ENCODE measurements around the gene RPP25.

The RPP25 gene

DNA sequence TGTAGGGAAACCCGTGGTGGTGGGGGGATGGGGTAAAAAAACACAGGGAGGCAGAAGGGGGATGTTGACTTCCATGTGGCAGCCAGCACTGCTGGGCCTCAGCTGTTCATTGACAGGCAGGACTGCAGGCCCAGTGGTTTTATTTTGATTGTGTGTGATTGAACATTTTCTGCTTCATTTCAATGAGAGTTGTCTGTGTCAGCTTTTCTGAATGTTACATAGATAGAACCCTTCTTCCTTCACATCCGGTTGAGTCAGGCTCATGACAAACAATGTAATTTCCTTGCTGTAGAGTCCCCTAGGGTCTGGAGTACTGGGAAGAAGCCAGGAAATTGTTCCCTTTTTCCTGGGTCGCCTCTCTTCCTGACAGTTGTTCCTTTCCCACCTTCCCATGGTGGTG, 8.2 kb upstream of the RPP25 start:
- Histone ChIP-seq H3K9me3 (ENCODE audit: control insufficient read depth in 1 of 2, low read length in 2 of 2) (no peaks in the 10 kb centered on the region), H3K4me3 (ENCODE audit: low read depth in 1 of 2, low read length in 2 of 2) (no peak overlapping the region), H3K9ac (ENCODE audit: low read depth in 1 of 2, low read length in 2 of 2) (no peak overlapping the region), H3K27ac (ENCODE audit: low read depth, low read length) (no peak overlapping the region), H3K36me3 (ENCODE audit: control insufficient read depth in 1 of 2, insufficient read depth in 2 of 2, low read length in 2 of 2) (no peaks in the 10 kb centered on the region), H3K27me3 (ENCODE audit: control insufficient read depth in 1 of 2, insufficient read depth in 2 of 2, low read length in 2 of 2) (no peaks in the 10 kb centered on the region), H3K4me1 (ENCODE audit: control insufficient read depth in 1 of 2, insufficient read depth in 2 of 2, low read length in 2 of 2) (peaks cover 0 to 6% of the 10 kb centered on the region in 2 donors)

DNA sequence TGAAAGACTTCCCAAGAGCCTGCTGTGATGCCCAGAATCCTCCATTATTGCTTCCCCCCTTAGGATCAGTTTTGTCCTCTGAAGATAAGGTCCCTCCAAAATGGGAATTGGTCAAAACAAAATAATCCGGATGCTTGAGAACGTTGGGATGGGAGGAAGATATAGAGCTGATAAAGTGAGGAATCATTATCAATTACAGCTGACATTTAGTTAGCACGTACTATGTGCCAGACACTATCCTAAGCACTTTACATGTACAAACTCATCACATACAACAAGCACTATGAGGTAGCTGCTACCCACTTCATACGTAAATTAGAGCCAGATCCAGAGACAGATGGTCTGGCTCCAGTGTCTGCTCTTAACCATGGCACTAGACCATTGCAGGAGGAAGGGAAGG, 6.6 kb upstream of the RPP25 start:
- H3K27ac ChIP-seq (ENCODE audit: low read depth, low read length) = no peak overlapping the region
- peaks cover 10 to 13% of the 10 kb centered on the region in 2 donors for H3K4me1 ChIP-seq (ENCODE audit: control insufficient read depth in 1 of 2, insufficient read depth in 2 of 2, low read length in 2 of 2)
- H3K36me3 ChIP-seq (ENCODE audit: control insufficient read depth in 1 of 2, insufficient read depth in 2 of 2, low read length in 2 of 2) = no peaks in the 10 kb centered on the region
- H3K4me3 ChIP-seq (ENCODE audit: low read depth in 1 of 2, low read length in 2 of 2) = no peak overlapping the region
- no peaks in the 10 kb centered on the region for H3K9me3 ChIP-seq (ENCODE audit: control insufficient read depth in 1 of 2, low read length in 2 of 2)
- peaks cover 6 to 8% of the 10 kb centered on the region in 2 donors for H3K27me3 ChIP-seq (ENCODE audit: control insufficient read depth in 1 of 2, insufficient read depth in 2 of 2, low read length in 2 of 2)
- no peak overlapping the region for H3K9ac ChIP-seq (ENCODE audit: low read depth in 1 of 2, low read length in 2 of 2)

DNA sequence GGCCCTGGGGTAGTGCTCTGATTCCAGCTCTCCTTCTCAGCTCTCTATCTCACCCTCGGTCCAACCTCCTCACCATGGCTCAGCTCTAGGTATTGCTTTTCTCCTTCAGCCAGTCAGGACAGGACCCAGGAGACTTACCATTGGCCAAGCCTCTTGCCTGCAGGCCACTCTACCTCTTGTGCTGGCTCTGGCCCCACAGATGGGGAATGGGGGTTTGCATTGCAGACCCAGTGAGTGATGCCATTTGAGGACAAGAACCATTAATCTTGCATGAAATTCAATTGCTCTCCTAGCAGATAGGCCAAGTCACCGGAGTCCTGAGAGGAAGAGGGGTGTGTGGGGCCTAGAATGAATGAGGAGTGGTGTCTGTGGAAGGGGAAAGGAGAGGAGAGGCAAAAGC, 6.1 kb upstream of the RPP25 start:
- Histone ChIP-seq H3K4me1 (ENCODE audit: control insufficient read depth in 1 of 2, insufficient read depth in 2 of 2, low read length in 2 of 2) (peaks cover 13 to 14% of the 10 kb centered on the region in 2 donors), H3K27ac (ENCODE audit: low read depth, low read length) (no peak overlapping the region), H3K27me3 (ENCODE audit: control insufficient read depth in 1 of 2, insufficient read depth in 2 of 2, low read length in 2 of 2) (peaks cover 6 to 8% of the 10 kb centered on the region in 2 donors), H3K9ac (ENCODE audit: low read depth in 1 of 2, low read length in 2 of 2) (no peak overlapping the region), H3K36me3 (ENCODE audit: control insufficient read depth in 1 of 2, insufficient read depth in 2 of 2, low read length in 2 of 2) (no peaks in the 10 kb centered on the region), H3K9me3 (ENCODE audit: control insufficient read depth in 1 of 2, low read length in 2 of 2) (no peaks in the 10 kb centered on the region), H3K4me3 (ENCODE audit: low read depth in 1 of 2, low read length in 2 of 2) (no peak overlapping the region)

DNA sequence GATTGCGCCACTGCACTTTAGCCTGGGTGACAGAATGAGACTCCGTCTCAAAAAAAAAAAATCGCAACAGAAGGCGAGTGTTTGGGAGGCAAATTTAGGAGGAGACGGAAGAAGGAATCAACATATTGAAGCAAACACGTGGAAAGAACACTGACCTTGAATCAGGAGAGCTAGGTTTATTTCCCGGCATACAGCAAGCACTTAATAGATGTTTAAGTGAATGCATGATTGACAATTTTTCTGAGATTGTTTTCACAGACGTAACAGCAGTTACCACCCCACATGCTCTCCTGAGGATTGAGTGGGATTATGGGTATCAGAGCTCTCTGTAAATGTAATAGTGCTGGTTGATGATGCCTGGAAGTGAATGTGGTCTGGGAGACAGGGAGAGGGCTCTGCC, 5.6 kb upstream of the RPP25 start:
- H3K27ac ChIP-seq (ENCODE audit: low read depth, low read length) = no peak overlapping the region
- no peak overlapping the region for H3K4me3 ChIP-seq (ENCODE audit: low read depth in 1 of 2, low read length in 2 of 2)
- H3K9ac ChIP-seq (ENCODE audit: low read depth in 1 of 2, low read length in 2 of 2) = no peak overlapping the region
- no peaks in the 10 kb centered on the region for H3K36me3 ChIP-seq (ENCODE audit: control insufficient read depth in 1 of 2, insufficient read depth in 2 of 2, low read length in 2 of 2)
- no peaks in the 10 kb centered on the region for H3K9me3 ChIP-seq (ENCODE audit: control insufficient read depth in 1 of 2, low read length in 2 of 2)
- peaks cover 18 to 19% of the 10 kb centered on the region in 2 donors for H3K4me1 ChIP-seq (ENCODE audit: control insufficient read depth in 1 of 2, insufficient read depth in 2 of 2, low read length in 2 of 2)
- H3K27me3 ChIP-seq (ENCODE audit: control insufficient read depth in 1 of 2, insufficient read depth in 2 of 2, low read length in 2 of 2) = peaks cover 6 to 8% of the 10 kb centered on the region in 2 donors

DNA sequence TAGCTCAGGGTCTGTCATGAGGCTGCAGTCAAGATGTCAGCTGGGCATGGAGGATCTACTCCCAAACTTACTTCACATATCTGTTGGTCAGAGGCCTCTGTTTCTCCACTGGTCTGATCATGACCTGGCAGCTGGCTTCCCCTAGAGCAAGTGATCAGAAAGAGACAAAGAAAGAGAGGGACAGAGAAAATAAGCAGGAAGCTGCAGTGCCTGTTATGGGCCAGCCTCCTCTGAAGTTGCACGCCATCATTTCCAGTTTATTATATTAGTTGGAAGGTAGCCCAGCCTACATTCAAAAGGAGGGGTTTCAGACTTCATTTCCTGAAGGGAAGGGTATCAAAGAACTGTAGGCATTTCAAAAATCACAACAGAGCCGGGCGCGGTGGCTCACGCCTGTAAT, 5.0 kb upstream of the RPP25 start:
- no peak overlapping the region for H3K9ac ChIP-seq (ENCODE audit: low read depth in 1 of 2, low read length in 2 of 2)
- no peak overlapping the region for H3K4me3 ChIP-seq (ENCODE audit: low read depth in 1 of 2, low read length in 2 of 2)
- peaks cover 19 to 20% of the 10 kb centered on the region in 2 donors for H3K4me1 ChIP-seq (ENCODE audit: control insufficient read depth in 1 of 2, insufficient read depth in 2 of 2, low read length in 2 of 2)
- no peaks in the 10 kb centered on the region for H3K9me3 ChIP-seq (ENCODE audit: control insufficient read depth in 1 of 2, low read length in 2 of 2)
- no peaks in the 10 kb centered on the region for H3K36me3 ChIP-seq (ENCODE audit: control insufficient read depth in 1 of 2, insufficient read depth in 2 of 2, low read length in 2 of 2)
- H3K27me3 ChIP-seq (ENCODE audit: control insufficient read depth in 1 of 2, insufficient read depth in 2 of 2, low read length in 2 of 2) = peaks cover 6 to 8% of the 10 kb centered on the region in 2 donors
- H3K27ac ChIP-seq (ENCODE audit: low read depth, low read length) = no peak overlapping the region

DNA sequence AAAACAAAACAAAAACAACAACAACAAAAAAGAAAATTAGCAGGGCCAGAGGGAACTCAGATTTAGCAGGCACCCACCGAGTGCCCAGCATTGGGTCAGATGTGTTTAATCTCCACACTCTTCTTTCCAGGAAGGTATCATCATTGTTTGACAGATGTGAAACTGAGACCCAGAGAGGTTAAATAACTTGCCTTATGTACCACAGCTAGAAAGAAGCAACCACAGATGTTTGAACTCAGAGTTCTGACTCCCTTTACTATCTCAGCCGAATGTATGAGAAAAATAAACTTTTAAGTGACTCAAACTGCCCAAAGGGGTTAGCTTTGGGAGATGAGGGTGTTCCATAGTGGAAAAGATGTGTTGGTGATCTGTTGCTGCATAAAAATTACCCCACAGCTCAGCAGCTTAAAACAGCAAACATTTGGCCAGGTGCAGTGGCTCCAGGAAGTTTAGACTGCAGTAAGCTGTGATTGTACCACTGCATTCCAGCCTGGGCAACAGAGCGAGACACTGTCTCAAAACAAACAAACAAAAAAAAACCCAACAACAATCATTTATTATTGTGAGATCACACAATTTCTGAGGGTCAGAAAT, 4.5 kb upstream of the RPP25 start:
- H3K4me1 ChIP-seq (ENCODE audit: control insufficient read depth in 1 of 2, insufficient read depth in 2 of 2, low read length in 2 of 2) = peaks cover 19 to 22% of the 10 kb centered on the region in 2 donors
- H3K27me3 ChIP-seq (ENCODE audit: control insufficient read depth in 1 of 2, insufficient read depth in 2 of 2, low read length in 2 of 2) = peaks cover 6 to 8% of the 10 kb centered on the region in 2 donors
- no peak overlapping the region for H3K4me3 ChIP-seq (ENCODE audit: low read depth in 1 of 2, low read length in 2 of 2)
- no peaks in the 10 kb centered on the region for H3K36me3 ChIP-seq (ENCODE audit: control insufficient read depth in 1 of 2, insufficient read depth in 2 of 2, low read length in 2 of 2)
- H3K9me3 ChIP-seq (ENCODE audit: control insufficient read depth in 1 of 2, low read length in 2 of 2) = no peaks in the 10 kb centered on the region
- no peak overlapping the region for H3K9ac ChIP-seq (ENCODE audit: low read depth in 1 of 2, low read length in 2 of 2)
- H3K27ac ChIP-seq (ENCODE audit: low read depth, low read length) = no peak overlapping the region

DNA sequence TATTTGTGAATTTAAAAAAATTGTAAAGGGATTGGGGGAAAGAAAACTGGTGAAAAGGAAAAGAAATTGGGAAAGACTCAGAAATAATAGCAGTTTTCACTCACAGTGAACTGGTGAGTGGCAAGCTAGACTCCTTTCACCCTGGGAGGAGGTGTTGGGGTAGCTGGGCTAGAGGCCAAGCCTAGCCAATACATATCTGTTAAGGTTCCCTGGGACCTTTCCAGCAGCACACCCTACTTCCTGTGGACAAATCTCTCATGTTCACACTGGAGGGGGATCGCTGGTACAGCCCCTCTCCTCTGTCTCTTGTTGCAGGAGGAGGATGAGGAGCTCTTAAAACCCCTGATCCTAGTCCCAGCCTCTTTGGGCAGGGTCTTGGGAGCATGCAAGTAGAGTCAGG, 3.7 kb upstream of the RPP25 start:
- Histone ChIP-seq H3K36me3 (ENCODE audit: control insufficient read depth in 1 of 2, insufficient read depth in 2 of 2, low read length in 2 of 2) (no peaks in the 10 kb centered on the region), H3K4me3 (ENCODE audit: low read depth in 1 of 2, low read length in 2 of 2) (no peak overlapping the region), H3K9ac (ENCODE audit: low read depth in 1 of 2, low read length in 2 of 2) (no peak overlapping the region), H3K4me1 (ENCODE audit: control insufficient read depth in 1 of 2, insufficient read depth in 2 of 2, low read length in 2 of 2) (peaks cover 26 to 30% of the 10 kb centered on the region in 2 donors), H3K9me3 (ENCODE audit: control insufficient read depth in 1 of 2, low read length in 2 of 2) (no peaks in the 10 kb centered on the region), H3K27me3 (ENCODE audit: control insufficient read depth in 1 of 2, insufficient read depth in 2 of 2, low read length in 2 of 2) (peaks cover 6 to 8% of the 10 kb centered on the region in 2 donors), H3K27ac (ENCODE audit: low read depth, low read length) (no peak overlapping the region)

DNA sequence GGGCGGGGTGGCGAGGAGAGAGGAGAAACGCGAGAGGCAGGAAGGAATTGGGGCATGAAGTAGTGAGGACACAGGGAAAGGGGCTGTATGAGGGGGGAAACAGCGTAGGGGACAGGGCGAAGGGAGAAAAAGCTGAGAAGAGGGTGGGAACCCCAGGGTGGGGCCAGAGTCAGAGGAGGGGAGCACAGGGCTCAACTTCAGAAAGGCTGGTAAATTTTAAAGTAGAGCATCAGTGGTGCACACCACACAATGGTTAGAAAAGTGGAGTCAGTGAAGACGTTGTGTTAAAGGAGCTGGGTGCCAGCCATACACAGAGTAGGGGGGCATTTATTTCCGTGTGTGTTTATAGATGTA, 3.0 kb upstream of the RPP25 start:
- peaks cover 33 to 37% of the 10 kb centered on the region in 2 donors for H3K4me1 ChIP-seq (ENCODE audit: control insufficient read depth in 1 of 2, insufficient read depth in 2 of 2, low read length in 2 of 2)

DNA sequence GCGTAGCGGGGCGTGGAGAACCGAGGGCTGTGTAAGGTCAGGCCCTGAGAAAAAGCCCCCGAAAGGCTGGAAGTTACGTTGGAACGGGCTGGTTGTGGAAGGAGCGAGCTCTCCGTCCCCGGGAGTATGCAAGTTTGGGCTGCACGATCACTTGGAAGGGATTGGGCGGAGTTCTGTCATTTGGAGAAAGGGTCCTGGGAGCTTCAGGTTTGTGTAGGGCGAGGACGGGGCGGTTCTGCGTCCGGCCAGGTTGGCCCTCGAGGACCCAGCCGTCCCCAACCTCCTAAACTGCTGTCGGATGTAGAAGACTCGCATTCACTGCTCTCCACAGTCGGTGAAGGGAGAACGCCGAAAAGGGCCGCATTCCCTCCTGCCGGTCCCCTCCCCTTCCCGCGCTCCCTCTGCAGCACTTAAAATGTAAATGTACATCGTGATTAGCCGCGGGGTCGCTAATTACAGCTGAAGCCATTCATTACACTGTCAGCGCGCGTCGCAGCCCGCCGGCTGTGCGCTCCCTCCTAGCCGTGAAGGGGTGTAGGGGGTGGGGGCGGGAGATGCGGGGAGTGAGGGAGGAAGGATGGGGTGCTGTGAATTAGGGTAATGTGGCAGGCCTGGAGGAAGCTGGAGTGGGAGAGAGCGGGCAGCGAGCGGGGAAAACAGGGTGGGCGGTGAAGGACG, 2.5 kb upstream of the RPP25 start:
- Histone ChIP-seq H3K4me1 (ENCODE audit: control insufficient read depth in 1 of 2, insufficient read depth in 2 of 2, low read length in 2 of 2) (peaks cover 38 to 42% of the 10 kb centered on the region in 2 donors), H3K36me3 (ENCODE audit: control insufficient read depth in 1 of 2, insufficient read depth in 2 of 2, low read length in 2 of 2) (no peaks in the 10 kb centered on the region), H3K27me3 (ENCODE audit: control insufficient read depth in 1 of 2, insufficient read depth in 2 of 2, low read length in 2 of 2) (peaks cover 6 to 8% of the 10 kb centered on the region in 2 donors), H3K4me3 (ENCODE audit: low read depth in 1 of 2, low read length in 2 of 2) (peak overlapping the region; percentile 77 to 94), H3K27ac (ENCODE audit: low read depth, low read length) (no peak overlapping the region), H3K9me3 (ENCODE audit: control insufficient read depth in 1 of 2, low read length in 2 of 2) (no peaks in the 10 kb centered on the region), H3K9ac (ENCODE audit: low read depth in 1 of 2, low read length in 2 of 2) (peak overlapping the region; percentile 61 to 94)

More for the DNA sequence above, 3.0 kb upstream of the RPP25 start:
- peaks cover 6 to 8% of the 10 kb centered on the region in 2 donors for H3K27me3 ChIP-seq (ENCODE audit: control insufficient read depth in 1 of 2, insufficient read depth in 2 of 2, low read length in 2 of 2)
- H3K9me3 ChIP-seq (ENCODE audit: control insufficient read depth in 1 of 2, low read length in 2 of 2) = no peaks in the 10 kb centered on the region
- peak overlapping the region in 1 of 2 donors; percentile 94 for H3K9ac ChIP-seq (ENCODE audit: low read depth in 1 of 2, low read length in 2 of 2)
- peak overlapping the region in 1 of 2 donors; percentile 94 for H3K4me3 ChIP-seq (ENCODE audit: low read depth in 1 of 2, low read length in 2 of 2)
- H3K27ac ChIP-seq (ENCODE audit: low read depth, low read length) = no peak overlapping the region
- H3K36me3 ChIP-seq (ENCODE audit: control insufficient read depth in 1 of 2, insufficient read depth in 2 of 2, low read length in 2 of 2) = no peaks in the 10 kb centered on the region

DNA sequence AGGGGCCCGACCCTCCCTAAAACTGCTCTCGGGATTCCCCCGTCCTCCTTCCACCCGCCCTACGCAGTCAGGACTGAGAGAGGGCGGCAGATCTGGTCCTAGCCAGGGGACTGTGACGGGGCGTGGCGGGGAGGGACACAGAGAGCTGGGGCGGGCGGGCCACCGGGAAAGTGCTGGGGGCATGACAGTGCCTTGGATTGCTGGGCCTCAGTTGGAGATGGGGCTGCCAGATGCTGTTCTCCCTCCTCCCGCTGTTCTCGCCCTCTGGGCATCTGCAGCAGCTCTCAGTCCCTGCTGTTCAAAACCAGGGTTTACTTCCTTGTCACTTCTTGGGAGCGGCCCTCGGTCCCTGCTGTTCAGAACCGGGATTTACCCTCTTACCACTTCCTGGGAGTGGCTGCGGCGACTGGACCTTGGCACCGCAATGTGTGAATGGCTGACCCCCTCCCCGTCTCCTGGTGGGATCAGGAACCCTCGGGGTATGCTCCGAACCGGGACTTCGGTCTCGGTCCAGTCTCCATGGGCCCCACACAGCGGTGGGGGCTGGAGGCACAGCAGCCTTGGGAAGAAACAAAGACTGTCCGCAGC, 1.8 kb upstream of the RPP25 start:
- peak overlapping the region; percentile 61 to 94 for H3K9ac ChIP-seq (ENCODE audit: low read depth in 1 of 2, low read length in 2 of 2)
- H3K27ac ChIP-seq (ENCODE audit: low read depth, low read length) = no peak overlapping the region
- H3K9me3 ChIP-seq (ENCODE audit: control insufficient read depth in 1 of 2, low read length in 2 of 2) = no peaks in the 10 kb centered on the region
- peaks cover 6 to 8% of the 10 kb centered on the region in 2 donors for H3K27me3 ChIP-seq (ENCODE audit: control insufficient read depth in 1 of 2, insufficient read depth in 2 of 2, low read length in 2 of 2)
- no peaks in the 10 kb centered on the region for H3K36me3 ChIP-seq (ENCODE audit: control insufficient read depth in 1 of 2, insufficient read depth in 2 of 2, low read length in 2 of 2)
- H3K4me1 ChIP-seq (ENCODE audit: control insufficient read depth in 1 of 2, insufficient read depth in 2 of 2, low read length in 2 of 2) = peaks cover 40 to 43% of the 10 kb centered on the region in 2 donors
- peak overlapping the region; percentile 77 to 94 for H3K4me3 ChIP-seq (ENCODE audit: low read depth in 1 of 2, low read length in 2 of 2)
